Measurements from ENCODE around the gene GYPC. TPM values are rescaled to one million over a fixed set of nuclear protein-coding genes. Genes with fewer than 3 reads are reported as not detected.
"Not testable (repeated sequence)": the region's sequence is repeated elsewhere in the genome, so short reads cannot be mapped to it uniquely, and the experiment has no call there.

The GYPC gene
- total and polyA plus RNA-seq, 2 donors: 65.2 to 138 TPM

DNA sequence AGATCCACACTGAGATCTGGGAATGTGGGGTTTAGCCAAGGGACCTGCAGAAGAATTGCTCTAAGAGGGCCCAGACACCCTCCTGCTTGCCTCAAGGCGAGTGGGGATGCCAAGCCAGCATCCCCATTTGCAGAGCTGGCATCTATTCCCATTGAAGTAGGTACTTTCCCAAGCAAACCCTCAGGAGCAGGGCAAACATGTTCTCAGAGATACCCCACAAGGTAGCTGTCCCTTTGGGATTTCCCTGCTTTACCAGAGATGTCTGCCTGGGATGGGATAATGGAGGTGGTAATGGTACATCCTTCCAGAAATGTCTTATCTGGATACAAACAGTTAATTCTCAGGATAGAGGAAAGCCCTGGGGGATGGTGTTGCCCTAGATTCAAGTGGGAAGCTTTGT is 51.2 kb downstream of the GYPC start:
- Histone ChIP-seq H3K36me3 (ENCODE audit: insufficient read depth) (no peaks in the 10 kb centered on the region), H3K27ac (ENCODE audit: low read depth) (no peak overlapping the region), H3K4me3 (ENCODE audit: low read depth, low read length) (no peak overlapping the region), H3K4me1 (ENCODE audit: insufficient read depth) (no peaks in the 10 kb centered on the region)
- 96% methylated on average over 1 of the region's 1 CpG for WGBS
- no peak for DNase-seq (ENCODE audit: extremely low spot score)

DNA sequence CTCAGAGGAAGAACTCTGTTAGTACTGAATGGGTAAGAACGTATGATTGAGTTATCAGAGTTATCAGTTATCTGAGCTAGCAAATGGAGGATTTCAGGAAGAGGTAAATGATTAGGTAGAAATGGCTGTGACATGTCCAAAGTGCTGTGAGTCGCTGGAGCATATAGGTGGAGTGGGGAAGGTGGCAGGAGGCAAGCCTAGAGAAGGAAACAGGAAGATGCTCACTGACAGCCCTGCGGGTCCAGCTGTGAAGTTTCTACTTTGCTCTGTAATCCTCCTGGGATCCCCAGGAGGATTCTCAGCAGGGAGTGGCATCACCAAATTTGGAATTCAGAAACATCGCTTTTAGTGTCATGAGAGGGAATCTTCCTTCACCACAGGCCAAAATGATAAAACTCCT is 52.0 kb downstream of the GYPC start:
- H3K4me3 ChIP-seq (ENCODE audit: low read depth, low read length): no peak overlapping the region
- no peaks in the 10 kb centered on the region for H3K36me3 ChIP-seq (ENCODE audit: insufficient read depth)
- WGBS: 65% methylated on average over 4 of the region's 4 CpGs
- no peaks in the 10 kb centered on the region for H3K4me1 ChIP-seq (ENCODE audit: insufficient read depth)
- DNase-seq (ENCODE audit: extremely low spot score): no peak
- no peak overlapping the region for H3K27ac ChIP-seq (ENCODE audit: low read depth)

DNA sequence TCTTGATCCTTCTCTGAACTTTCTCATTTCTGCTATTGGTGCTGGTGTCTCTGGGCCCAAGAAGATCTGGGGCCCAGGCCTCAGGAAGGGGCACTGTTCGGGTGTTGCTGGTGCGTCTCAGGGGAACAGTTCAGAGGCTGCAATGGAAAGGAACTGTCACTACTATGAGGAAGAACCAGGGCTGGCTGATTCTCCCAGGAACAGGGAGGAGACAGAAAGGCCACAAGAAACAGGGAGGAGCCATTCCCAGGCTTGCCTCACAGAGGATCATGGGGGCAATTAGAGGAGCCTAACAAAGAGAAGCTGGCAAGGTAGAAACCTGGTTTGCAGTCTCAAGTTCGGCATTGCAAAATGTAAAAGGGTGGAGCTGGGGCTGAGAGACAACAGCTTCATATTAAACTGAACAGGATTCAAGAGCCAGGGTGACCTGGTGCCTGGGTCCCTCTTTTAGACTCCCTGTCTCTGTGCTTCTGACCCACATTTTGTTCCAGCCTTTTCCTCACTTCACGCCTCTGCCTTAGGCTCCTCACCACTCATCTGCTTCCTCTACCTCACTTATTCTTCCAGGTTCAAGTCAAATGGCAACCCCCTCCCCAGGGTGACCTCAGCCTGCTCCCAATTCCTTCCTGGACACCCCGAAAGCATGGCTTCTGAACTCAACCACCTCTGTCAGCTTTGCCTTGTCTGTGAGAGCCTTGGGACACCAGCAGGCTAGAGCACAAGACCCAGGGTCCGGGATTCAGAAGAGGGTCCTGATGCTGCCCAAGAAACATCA is 58.4 kb downstream of the GYPC start:
- no peak for DNase-seq (ENCODE audit: extremely low spot score)
- 91% methylated on average over 6 of the region's 6 CpGs for WGBS
- Histone ChIP-seq H3K4me3 (ENCODE audit: low read depth, low read length) (no peak overlapping the region), H3K4me1 (ENCODE audit: insufficient read depth) (no peaks in the 10 kb centered on the region), H3K36me3 (ENCODE audit: insufficient read depth) (no peaks in the 10 kb centered on the region), H3K27ac (ENCODE audit: low read depth) (no peak overlapping the region)

DNA sequence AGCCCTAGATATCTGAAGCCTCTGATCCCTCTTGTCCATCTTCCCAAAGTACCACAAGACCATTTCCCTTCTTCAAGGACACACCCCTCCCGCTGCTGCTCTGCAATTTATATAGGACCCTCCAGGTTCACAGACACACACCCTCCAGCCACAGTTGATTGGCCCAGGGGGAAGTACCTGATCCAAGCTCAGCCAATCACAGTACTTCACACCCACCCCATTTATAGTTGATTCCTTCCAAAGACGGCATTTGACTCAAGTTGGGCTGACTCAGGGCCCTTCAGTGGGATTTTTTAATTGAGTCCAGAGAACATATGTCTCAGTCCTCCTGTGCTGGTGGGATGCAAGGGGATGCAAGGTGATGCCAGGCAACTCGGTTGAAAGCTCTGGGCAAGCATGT is 59.2 kb downstream of the GYPC start:
- no peak for DNase-seq (ENCODE audit: extremely low spot score)
- WGBS: 92% methylated on average over 3 of the region's 3 CpGs
- Histone ChIP-seq H3K36me3 (ENCODE audit: insufficient read depth) (no peaks in the 10 kb centered on the region), H3K27ac (ENCODE audit: low read depth) (no peak overlapping the region), H3K4me3 (ENCODE audit: low read depth, low read length) (no peak overlapping the region), H3K4me1 (ENCODE audit: insufficient read depth) (no peaks in the 10 kb centered on the region)

DNA sequence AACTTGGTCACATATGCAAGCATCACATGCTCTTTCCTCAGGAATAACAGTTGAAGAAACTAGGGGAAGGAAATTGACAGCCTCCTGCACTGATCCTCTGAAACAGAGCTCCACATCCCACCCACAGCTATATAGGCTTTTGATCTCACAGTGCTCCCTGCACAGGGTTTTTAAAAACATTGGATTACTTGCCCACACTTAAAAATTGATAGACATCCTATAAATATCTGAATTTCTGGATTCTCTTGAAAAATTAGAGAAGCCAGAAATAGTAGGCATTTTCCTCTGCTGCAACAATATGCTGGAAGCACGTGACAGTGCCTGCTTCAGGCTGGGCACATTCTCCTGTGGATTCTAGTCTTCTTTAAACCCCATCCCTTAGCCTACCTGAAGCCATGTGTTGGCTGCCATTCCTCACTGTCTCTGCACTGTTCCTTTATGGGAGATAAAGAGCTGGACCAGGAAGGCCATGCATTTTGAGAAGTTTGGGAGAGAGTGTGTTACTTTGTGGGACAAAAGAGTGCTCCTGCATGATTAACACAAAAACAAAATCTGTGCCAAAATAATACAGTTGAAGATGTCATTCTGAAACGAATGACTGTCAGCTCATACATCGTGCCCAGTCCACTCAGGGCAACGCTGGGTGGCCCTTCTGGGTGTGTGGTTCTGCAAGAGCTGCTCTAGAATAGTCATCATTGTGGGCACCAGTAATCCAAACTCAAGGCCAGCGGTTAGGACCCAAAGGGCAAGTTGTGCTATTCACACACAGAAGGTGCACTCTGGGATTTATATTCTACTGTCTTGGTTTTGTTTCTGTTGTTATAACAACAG is 59.8 kb downstream of the GYPC start:
- H3K4me1 ChIP-seq (ENCODE audit: insufficient read depth): no peaks in the 10 kb centered on the region
- no peak overlapping the region for H3K27ac ChIP-seq (ENCODE audit: low read depth)
- H3K36me3 ChIP-seq (ENCODE audit: insufficient read depth): no peaks in the 10 kb centered on the region
- H3K4me3 ChIP-seq (ENCODE audit: low read depth, low read length): no peak overlapping the region
- WGBS: 75% methylated on average over 5 of the region's 5 CpGs
- no peak for DNase-seq (ENCODE audit: extremely low spot score)

DNA sequence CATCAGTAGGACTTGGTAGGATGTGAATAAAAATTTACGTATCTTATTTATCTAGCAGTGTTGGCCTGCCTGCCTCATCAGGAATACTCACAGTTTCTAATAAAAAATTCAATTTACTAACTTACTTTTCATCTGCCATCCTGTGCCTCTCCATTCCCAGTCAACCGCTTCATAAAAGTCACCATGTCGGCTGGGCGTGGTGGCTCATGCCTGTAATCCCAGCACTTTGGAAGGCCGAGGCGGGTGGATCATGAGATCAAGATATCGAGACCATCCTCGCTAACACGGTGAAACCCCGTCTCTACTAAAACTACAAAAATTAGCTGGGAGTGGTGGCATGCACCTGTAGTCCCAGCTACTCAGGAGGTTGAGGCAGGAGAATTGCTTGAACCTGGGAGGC is 61.3 kb downstream of the GYPC start:
- H3K36me3 ChIP-seq (ENCODE audit: insufficient read depth); H3K4me1 ChIP-seq (ENCODE audit: insufficient read depth); DNase-seq (ENCODE audit: extremely low spot score); H3K27ac ChIP-seq (ENCODE audit: low read depth); H3K4me3 ChIP-seq (ENCODE audit: low read depth, low read length): not testable (repeated sequence)
- WGBS: 96% methylated on average over 10 of the region's 10 CpGs

DNA sequence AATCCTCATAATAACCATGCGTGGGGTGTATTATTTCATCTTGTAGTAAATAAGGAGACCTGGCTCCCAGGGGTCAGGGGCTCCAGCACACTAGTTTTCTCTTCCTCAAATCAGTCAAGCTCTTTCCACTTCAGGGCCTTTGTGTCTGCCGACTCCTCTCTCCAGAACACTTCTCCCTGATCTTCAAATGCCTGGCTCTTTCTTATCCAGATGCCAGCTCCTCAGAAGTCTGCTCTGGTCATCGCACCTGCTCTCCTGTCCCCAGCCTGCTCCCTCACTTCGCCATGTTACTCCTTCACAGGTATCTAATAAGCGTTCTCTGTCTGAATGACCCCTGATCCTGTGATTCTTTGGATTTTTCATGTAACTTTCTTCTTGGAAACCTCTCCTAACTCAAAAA is 62.0 kb downstream of the GYPC start:
- Histone ChIP-seq H3K36me3 (ENCODE audit: insufficient read depth) (no peaks in the 10 kb centered on the region), H3K4me1 (ENCODE audit: insufficient read depth) (no peaks in the 10 kb centered on the region), H3K27ac (ENCODE audit: low read depth) (no peak overlapping the region), H3K4me3 (ENCODE audit: low read depth, low read length) (no peak overlapping the region)
- DNase-seq (ENCODE audit: extremely low spot score): no peak
- WGBS: 92% methylated on average over 5 of the region's 5 CpGs

DNA sequence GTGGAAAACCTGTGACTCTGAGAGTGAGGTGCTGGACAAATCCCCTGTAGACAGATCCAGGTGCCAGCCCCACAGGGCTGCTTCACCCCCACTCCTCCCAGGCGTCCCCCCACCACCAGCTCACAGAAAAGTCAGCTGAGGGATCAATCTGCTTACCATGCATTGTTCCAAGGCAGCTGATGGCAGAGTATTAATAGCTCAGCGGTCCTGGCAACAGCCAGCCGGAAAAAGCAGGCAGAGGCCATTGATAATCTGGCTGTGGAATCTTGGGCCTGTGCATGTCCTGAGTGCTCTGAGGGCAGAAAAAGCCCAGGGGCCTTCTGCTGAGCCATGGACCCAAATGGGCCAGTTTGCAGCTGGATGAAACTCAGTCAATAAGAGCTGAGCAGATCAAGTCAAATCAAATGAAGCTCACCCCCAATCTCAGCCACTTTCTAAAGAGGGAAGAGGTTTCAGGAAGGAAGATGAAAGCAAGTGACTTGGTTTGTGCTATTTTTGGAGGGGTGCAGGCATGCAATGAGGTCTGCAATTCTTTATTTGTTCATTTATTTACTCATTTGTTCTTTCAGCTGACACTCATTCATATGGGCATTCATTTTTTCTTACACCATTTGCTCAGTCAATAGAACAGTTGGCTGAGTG is 63.4 kb downstream of the GYPC start:
- 76% methylated on average over 3 of the region's 3 CpGs for WGBS
- Histone ChIP-seq H3K4me1 (ENCODE audit: insufficient read depth) (no peaks in the 10 kb centered on the region), H3K36me3 (ENCODE audit: insufficient read depth) (no peaks in the 10 kb centered on the region), H3K4me3 (ENCODE audit: low read depth, low read length) (no peak overlapping the region), H3K27ac (ENCODE audit: low read depth) (no peak overlapping the region)
- no peak for DNase-seq (ENCODE audit: extremely low spot score)

DNA sequence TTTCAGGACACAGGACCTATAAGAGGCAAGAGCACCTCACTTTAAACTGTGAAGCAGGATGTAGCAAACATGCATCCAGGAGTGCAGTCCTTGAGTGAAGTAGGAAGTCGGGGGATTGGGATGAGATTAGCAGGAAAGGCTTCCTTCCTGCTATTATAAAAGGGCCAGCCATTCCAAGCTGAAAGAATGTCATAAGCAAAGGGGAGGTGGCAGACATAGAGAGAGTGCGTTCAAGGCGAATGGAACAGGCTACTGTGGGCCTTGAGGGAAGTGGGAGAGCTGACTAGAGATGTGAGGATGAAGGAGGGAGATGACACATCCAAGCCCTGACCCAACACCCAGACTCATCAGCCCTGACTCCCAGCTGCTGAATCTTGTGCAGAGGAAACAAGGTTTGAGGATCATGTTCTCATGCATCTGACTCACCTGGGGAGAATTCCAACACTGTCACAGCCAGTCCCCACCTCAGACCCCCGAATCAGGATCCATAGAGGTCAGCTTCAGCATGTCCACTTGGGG is 63.9 kb downstream of the GYPC start:
- no peaks in the 10 kb centered on the region for H3K4me1 ChIP-seq (ENCODE audit: insufficient read depth)
- no peak for DNase-seq (ENCODE audit: extremely low spot score)
- WGBS: 80% methylated on average over 4 of the region's 4 CpGs
- H3K27ac ChIP-seq (ENCODE audit: low read depth): no peak overlapping the region
- no peaks in the 10 kb centered on the region for H3K36me3 ChIP-seq (ENCODE audit: insufficient read depth)
- H3K4me3 ChIP-seq (ENCODE audit: low read depth, low read length): no peak overlapping the region

DNA sequence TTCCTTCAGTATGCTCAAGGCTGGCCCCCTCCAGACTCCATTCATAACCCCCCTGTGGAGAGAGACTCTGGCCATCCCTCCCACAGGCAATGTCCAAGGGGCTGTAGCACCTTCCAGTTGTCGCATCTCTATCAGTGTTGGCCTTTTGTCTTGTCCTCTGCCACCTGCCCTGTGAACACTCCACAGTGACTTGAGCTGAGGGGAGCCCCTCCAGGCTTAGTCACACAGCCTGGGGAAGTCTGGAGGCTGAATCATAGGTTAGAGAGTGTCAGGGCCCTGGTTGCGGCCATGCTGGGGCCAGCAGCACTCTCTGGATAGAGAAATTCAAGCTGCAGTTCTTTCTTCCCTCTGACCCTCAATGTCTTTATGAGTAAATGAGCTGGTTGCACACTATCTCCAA is 64.7 kb downstream of the GYPC start:
- WGBS: 97% methylated on average over 2 of the region's 2 CpGs
- Histone ChIP-seq H3K27ac (ENCODE audit: low read depth) (no peak overlapping the region), H3K4me1 (ENCODE audit: insufficient read depth) (no peaks in the 10 kb centered on the region), H3K36me3 (ENCODE audit: insufficient read depth) (no peaks in the 10 kb centered on the region), H3K4me3 (ENCODE audit: low read depth, low read length) (no peak overlapping the region)
- DNase-seq (ENCODE audit: extremely low spot score): no peak

DNA sequence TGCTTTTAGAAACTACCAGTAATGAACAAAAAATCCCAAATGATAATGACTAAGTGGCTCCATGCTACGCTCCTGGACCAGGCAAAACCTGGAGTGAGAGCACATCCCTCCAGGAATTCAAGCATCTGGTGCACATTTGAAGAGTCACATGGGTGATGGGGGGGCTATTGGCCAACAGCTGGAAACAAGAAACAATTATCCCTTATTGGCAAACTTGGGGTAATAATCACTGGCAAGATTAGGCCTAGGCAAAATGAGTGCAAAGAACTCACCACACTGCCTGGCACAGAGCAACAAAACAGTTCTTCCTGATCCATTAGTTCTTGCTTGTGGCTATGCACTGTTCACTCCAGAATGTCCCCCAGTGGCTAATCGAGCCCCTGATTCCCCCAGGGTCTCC is 66.1 kb downstream of the GYPC start:
- H3K4me3 ChIP-seq (ENCODE audit: low read depth, low read length): no peak overlapping the region
- no peak for DNase-seq (ENCODE audit: extremely low spot score)
- WGBS: 75% methylated on average over 2 of the region's 2 CpGs
- no peaks in the 10 kb centered on the region for H3K4me1 ChIP-seq (ENCODE audit: insufficient read depth)
- H3K27ac ChIP-seq (ENCODE audit: low read depth): no peak overlapping the region
- H3K36me3 ChIP-seq (ENCODE audit: insufficient read depth): no peaks in the 10 kb centered on the region

DNA sequence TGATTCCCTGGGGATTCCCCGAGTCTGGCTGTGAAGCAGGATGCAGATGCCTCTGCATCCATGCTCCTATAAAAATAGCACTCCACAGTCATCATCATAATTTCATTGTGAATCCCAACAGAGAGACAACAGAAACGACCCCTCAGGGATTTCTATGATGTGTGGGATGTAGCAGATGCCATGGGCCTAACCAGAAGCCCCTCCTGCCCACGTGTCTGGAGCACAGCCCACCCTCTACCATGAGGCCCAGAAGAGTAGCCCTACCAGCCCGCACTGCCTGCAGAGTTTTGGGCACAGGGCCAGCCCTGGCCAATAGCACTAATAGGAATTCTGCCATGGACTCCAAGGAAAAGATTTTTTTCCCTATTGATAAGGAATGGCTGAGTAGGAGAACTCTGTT is 66.6 kb downstream of the GYPC start:
- no peak for DNase-seq (ENCODE audit: extremely low spot score)
- WGBS: 47% methylated on average over 4 of the region's 4 CpGs
- Histone ChIP-seq H3K27ac (ENCODE audit: low read depth) (no peak overlapping the region), H3K36me3 (ENCODE audit: insufficient read depth) (no peaks in the 10 kb centered on the region), H3K4me1 (ENCODE audit: insufficient read depth) (no peaks in the 10 kb centered on the region), H3K4me3 (ENCODE audit: low read depth, low read length) (no peak overlapping the region)

DNA sequence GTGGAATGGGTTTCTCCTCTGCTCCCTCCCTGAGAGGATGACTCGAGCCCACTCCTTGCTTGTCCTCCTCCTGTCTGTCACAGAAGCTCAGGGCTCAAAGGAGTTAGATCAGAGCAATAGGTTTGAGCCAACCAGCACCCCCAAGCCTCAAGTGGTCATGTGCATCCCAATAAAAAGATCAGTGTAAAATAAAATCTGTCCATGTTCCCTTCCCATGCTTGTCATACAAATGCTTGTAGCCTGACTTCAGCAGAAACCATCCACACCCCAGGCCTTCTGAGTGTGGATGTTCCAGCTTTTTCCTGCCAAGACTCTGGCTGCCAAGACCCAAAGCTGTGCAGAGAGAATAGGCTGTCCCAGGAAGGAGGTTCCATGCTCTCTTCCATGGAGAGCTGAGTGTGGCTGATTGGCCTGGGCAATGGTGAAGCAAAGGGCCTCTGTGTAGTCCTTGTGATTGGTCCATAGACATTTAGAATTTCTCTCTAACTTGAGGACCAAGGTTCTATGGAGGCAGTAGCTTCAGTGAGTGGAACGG is 67.4 kb downstream of the GYPC start:
- Histone ChIP-seq H3K36me3 (ENCODE audit: insufficient read depth) (no peaks in the 10 kb centered on the region), H3K4me3 (ENCODE audit: low read depth, low read length) (no peak overlapping the region), H3K4me1 (ENCODE audit: insufficient read depth) (no peaks in the 10 kb centered on the region), H3K27ac (ENCODE audit: low read depth) (no peak overlapping the region)
- no peak for DNase-seq (ENCODE audit: extremely low spot score)
- 89% methylated on average over 2 of the region's 2 CpGs for WGBS
